ENCODE measurements around the gene MS4A3.
"Not testable (repeated sequence)": the region's sequence is repeated elsewhere in the genome, so short reads cannot be mapped to it uniquely, and the experiment has no call there.

MS4A3 gene

GRCh38 chr11:60095477-60096120, 39.1 kb downstream of the MS4A3 start:
- no peak for DNase-seq (ENCODE audit: low spot score)

- DNase-seq (ENCODE audit: low spot score), result no peak
Measured at GRCh38 chr11:60097189-60097588, 40.7 kb downstream of the MS4A3 start.

- DNase-seq (ENCODE audit: low spot score), result no peak
Measured at GRCh38 chr11:60098508-60098907, 42.0 kb downstream of the MS4A3 start.

- DNase-seq (ENCODE audit: low spot score), result no peak
Measured at GRCh38 chr11:60100516-60100915, 44.1 kb downstream of the MS4A3 start.

GRCh38 chr11:60101368-60101767, 44.9 kb downstream of the MS4A3 start:
- not testable (repeated sequence) for DNase-seq (ENCODE audit: low spot score)

GRCh38 chr11:60104471-60105115, 48.1 kb downstream of the MS4A3 start:
- DNase-seq (ENCODE audit: low spot score), result not testable (repeated sequence)

GRCh38 chr11:60108631-60109030, 52.2 kb downstream of the MS4A3 start:
- DNase-seq (ENCODE audit: low spot score), result not testable (repeated sequence)

GRCh38 chr11:60111793-60112192, 55.3 kb downstream of the MS4A3 start:
- DNase-seq (ENCODE audit: low spot score), result no peak

- DNase-seq (ENCODE audit: low spot score), result no peak
Measured at GRCh38 chr11:60116996-60117790, 60.7 kb downstream of the MS4A3 start.

GRCh38 chr11:60118338-60118737, 61.9 kb downstream of the MS4A3 start:
- DNase-seq (ENCODE audit: low spot score), result no peak

GRCh38 chr11:60119710-60120109, 63.2 kb downstream of the MS4A3 start:
- DNase-seq (ENCODE audit: low spot score), result no peak
